Activated T-helper 17 cell treated with anti-CD3 and anti-CD28 coated beads, Interleukin-2, amount 50 U/mL, for 72 hours (primary cell): ENCODE results near the gene PDGFRB. TPM values are rescaled to one million over a fixed set of nuclear protein-coding genes. Genes with fewer than 3 reads are reported as not detected.

Experiments used
- ATAC-seq: fragments of 150-1000 bp; cut with Tn5 transposase; replicated peaks from 2 replicates; pipeline ENCODE4 v1.10.0; 2021; ENCODE audit warnings: mild to moderate bottlenecking, moderate library complexity
- H3K27ac Mint-ChIP-seq: one replicate; pipeline ENCODE4 v1.8.0; 2022; ENCODE audit warnings: mixed read lengths
- H3K27me3 Mint-ChIP-seq: one replicate; pipeline ENCODE4 v1.8.0; 2022; ENCODE audit warnings: mixed read lengths
- H3K36me3 Mint-ChIP-seq: one replicate; pipeline ENCODE4 v1.8.0; 2022; ENCODE audit warnings: low read depth, mild to moderate bottlenecking, mixed read lengths
- H3K4me1 Mint-ChIP-seq: one replicate; pipeline ENCODE4 v1.8.0; 2022; ENCODE audit warnings: mixed read lengths
- H3K4me3 Mint-ChIP-seq: one replicate; pipeline ENCODE4 v1.8.0; 2022; ENCODE audit warnings: mild to moderate bottlenecking, mixed read lengths
- H3K9me3 Mint-ChIP-seq: one replicate; pipeline ENCODE4 v1.8.0; 2022; ENCODE audit warnings: mixed read lengths
- total RNA-seq, 2 donors: library from RNA; stranded (reverse); gene quantifications; one replicate each; pipeline ENCODE4 v1.2.3, GENCODE V29; 2022

Gene PDGFRB
- total RNA-seq, 2 donors from 2014 or later: 0.26 to 0.76 TPM

GRCh38 chr5:150119421-150120061 lies 36.1 kb downstream of the PDGFRB start:
- no peaks in the 10 kb centered on the region for H3K4me1 Mint-ChIP-seq
- no peaks in the 10 kb centered on the region for H3K9me3 Mint-ChIP-seq
- no peak for ATAC-seq
- no peak overlapping the region for H3K4me3 Mint-ChIP-seq
- H3K27me3 Mint-ChIP-seq: no peaks in the 10 kb centered on the region
- H3K27ac Mint-ChIP-seq: no peak overlapping the region
- H3K36me3 Mint-ChIP-seq: no peaks in the 10 kb centered on the region

GRCh38 chr5:150118561-150119229 lies 37.0 kb downstream of the PDGFRB start:
- Mint-ChIP-seq H3K36me3 (no peaks in the 10 kb centered on the region), H3K4me3 (no peak overlapping the region), H3K27ac (no peak overlapping the region), H3K4me1 (no peaks in the 10 kb centered on the region), H3K27me3 (no peaks in the 10 kb centered on the region), H3K9me3 (no peaks in the 10 kb centered on the region)
- no peak for ATAC-seq

GRCh38 chr5:150117945-150118560 lies 37.6 kb downstream of the PDGFRB start:
- Mint-ChIP-seq H3K27me3 (no peaks in the 10 kb centered on the region), H3K27ac (no peak overlapping the region), H3K9me3 (no peaks in the 10 kb centered on the region), H3K4me1 (no peaks in the 10 kb centered on the region), H3K36me3 (no peaks in the 10 kb centered on the region), H3K4me3 (no peak overlapping the region)
- no peak for ATAC-seq

- Mint-ChIP-seq H3K4me1 (no peaks in the 10 kb centered on the region), H3K4me3 (no peak overlapping the region), H3K27ac (no peak overlapping the region), H3K9me3 (no peaks in the 10 kb centered on the region), H3K36me3 (no peaks in the 10 kb centered on the region), H3K27me3 (no peaks in the 10 kb centered on the region)
- ATAC-seq: no peak
These were observed 38.8 kb downstream of the PDGFRB start for GRCh38 chr5:150116667-150117400.

- H3K27ac Mint-ChIP-seq: no peak overlapping the region
- ATAC-seq: no peak
- no peaks in the 10 kb centered on the region for H3K36me3 Mint-ChIP-seq
- no peaks in the 10 kb centered on the region for H3K4me1 Mint-ChIP-seq
- no peaks in the 10 kb centered on the region for H3K27me3 Mint-ChIP-seq
- H3K4me3 Mint-ChIP-seq: no peak overlapping the region
- no peaks in the 10 kb centered on the region for H3K9me3 Mint-ChIP-seq
These were observed 40.8 kb downstream of the PDGFRB start for GRCh38 chr5:150114773-150115408.

- no peaks in the 10 kb centered on the region for H3K36me3 Mint-ChIP-seq
- no peak for ATAC-seq
- H3K9me3 Mint-ChIP-seq: no peaks in the 10 kb centered on the region
- H3K27ac Mint-ChIP-seq: no peak overlapping the region
- no peaks in the 10 kb centered on the region for H3K27me3 Mint-ChIP-seq
- H3K4me1 Mint-ChIP-seq: no peaks in the 10 kb centered on the region
- no peak overlapping the region for H3K4me3 Mint-ChIP-seq
These were observed 41.5 kb downstream of the PDGFRB start for GRCh38 chr5:150114102-150114641.

GRCh38 chr5:150113047-150113744 lies 42.4 kb downstream of the PDGFRB start:
- ATAC-seq: no peak
- Mint-ChIP-seq H3K36me3 (no peaks in the 10 kb centered on the region), H3K4me1 (no peaks in the 10 kb centered on the region), H3K27ac (no peak overlapping the region), H3K9me3 (no peaks in the 10 kb centered on the region), H3K27me3 (no peaks in the 10 kb centered on the region), H3K4me3 (no peak overlapping the region)

GRCh38 chr5:150112201-150113046 lies 43.2 kb downstream of the PDGFRB start:
- no peak for ATAC-seq
- Mint-ChIP-seq H3K4me1 (no peaks in the 10 kb centered on the region), H3K36me3 (no peaks in the 10 kb centered on the region), H3K4me3 (no peak overlapping the region), H3K27ac (no peak overlapping the region), H3K27me3 (no peaks in the 10 kb centered on the region), H3K9me3 (no peaks in the 10 kb centered on the region)

GRCh38 chr5:150111122-150111521 lies 44.5 kb downstream of the PDGFRB start:
- H3K4me3 Mint-ChIP-seq: no peak overlapping the region
- H3K27ac Mint-ChIP-seq: no peak overlapping the region
- no peaks in the 10 kb centered on the region for H3K27me3 Mint-ChIP-seq
- H3K36me3 Mint-ChIP-seq: no peaks in the 10 kb centered on the region
- no peaks in the 10 kb centered on the region for H3K9me3 Mint-ChIP-seq
- no peak for ATAC-seq
- no peaks in the 10 kb centered on the region for H3K4me1 Mint-ChIP-seq

GRCh38 chr5:150109921-150110320 lies 45.7 kb downstream of the PDGFRB start:
- no peak for ATAC-seq
- Mint-ChIP-seq H3K27ac (no peak overlapping the region), H3K9me3 (no peaks in the 10 kb centered on the region), H3K4me1 (no peaks in the 10 kb centered on the region), H3K36me3 (no peaks in the 10 kb centered on the region), H3K27me3 (no peaks in the 10 kb centered on the region), H3K4me3 (no peak overlapping the region)

GRCh38 chr5:150108711-150109514 lies 46.7 kb downstream of the PDGFRB start:
- Mint-ChIP-seq H3K27ac (no peak overlapping the region), H3K36me3 (no peaks in the 10 kb centered on the region), H3K4me3 (no peak overlapping the region), H3K4me1 (no peaks in the 10 kb centered on the region), H3K9me3 (no peaks in the 10 kb centered on the region), H3K27me3 (no peaks in the 10 kb centered on the region)
- ATAC-seq: no peak

- Mint-ChIP-seq H3K4me1 (no peaks in the 10 kb centered on the region), H3K27ac (no peak overlapping the region), H3K4me3 (no peak overlapping the region), H3K36me3 (no peaks in the 10 kb centered on the region), H3K27me3 (no peaks in the 10 kb centered on the region), H3K9me3 (no peaks in the 10 kb centered on the region)
- ATAC-seq: no peak
These were observed 47.7 kb downstream of the PDGFRB start for GRCh38 chr5:150107909-150108447.
